CD4-positive, alpha-beta T cell treated with Interleukin-2 at 100 ng/mL for 4 hours (primary cell): Measurements from ENCODE around the gene DNAI4.
A peak's percentile ranks its signal among the peaks of the same experiment; 100 is the strongest.

ENCODE experiments used
- DNase-seq: peaks from one replicate; pipeline ENCODE4 v3.0.0-alpha.2; 2020; ENCODE audit warnings: low spot score

Gene DNAI4

DNA sequence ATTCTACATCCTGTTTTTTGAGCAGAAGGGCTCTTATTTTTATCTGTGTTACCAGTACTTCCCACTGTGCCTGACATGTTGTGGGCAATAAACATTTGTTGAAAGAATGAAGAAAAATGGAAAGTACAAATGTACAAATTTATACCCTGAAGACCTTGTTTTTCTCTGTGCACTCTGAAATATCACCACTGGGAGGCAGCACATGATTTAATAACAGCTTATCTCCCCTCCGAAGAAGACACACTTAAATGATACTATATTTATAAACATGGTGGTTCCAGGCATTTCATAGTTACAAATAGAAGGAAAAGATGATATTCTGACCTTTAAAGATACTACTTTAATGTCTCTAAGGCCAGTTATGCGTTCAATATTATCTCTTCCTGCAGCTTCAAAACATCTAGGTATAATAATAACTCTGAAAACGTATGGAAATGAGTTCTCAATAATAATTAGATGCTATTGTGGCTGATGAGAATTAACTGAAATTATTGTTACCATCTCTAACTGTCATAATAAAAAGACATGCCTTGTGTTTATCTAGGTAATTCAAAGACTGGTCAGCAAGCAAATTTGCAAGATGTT is 159.6 kb downstream of the DNAI4 start:
- DNase-seq = peak; percentile 67
